Measurements from ENCODE around the gene UGGT1.
"Not testable (repeated sequence)": the region's sequence is repeated elsewhere in the genome, so short reads cannot be mapped to it uniquely, and the experiment has no call there.

Gene UGGT1

DNA sequence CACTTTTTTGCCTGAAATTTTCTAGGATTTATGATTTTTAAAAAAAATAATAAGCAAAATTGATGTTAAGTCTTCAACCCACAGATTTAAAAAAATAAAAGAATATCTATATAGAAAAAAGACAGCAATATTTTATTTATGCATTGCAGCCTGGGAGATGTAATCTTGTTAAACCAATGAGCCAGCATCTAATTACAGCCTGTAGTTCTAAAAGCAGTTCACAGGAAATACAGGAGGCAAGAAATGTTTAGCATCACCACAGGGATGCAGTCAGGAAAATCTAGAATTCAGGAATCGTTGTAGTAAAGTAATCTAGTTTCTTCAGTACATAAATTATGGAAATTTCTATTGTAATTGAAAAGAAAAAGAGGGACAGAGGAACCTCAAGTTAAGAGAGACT is 17.2 kb downstream of the UGGT1 start:
- no peak for DNase-seq

DNA sequence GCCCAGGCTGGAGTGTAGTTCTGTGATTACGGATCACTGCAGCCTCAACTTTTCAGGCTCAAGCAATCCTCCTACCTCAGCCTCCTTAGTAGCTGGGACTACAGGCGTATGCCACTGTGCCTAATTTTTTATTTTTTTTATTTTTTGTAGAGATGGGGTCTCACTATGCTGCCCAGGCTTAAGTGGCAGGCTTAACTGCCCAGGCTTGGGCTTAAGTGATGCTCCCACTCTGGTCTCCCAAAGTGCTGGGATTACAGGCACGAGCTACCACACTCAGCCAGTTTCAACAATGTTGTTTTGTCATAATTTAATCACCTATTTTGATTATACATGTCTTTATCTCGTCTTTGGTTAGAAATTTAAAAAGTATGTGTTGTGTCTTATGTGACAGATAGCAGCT is 18.2 kb downstream of the UGGT1 start:
- DNase-seq = no peak

DNA sequence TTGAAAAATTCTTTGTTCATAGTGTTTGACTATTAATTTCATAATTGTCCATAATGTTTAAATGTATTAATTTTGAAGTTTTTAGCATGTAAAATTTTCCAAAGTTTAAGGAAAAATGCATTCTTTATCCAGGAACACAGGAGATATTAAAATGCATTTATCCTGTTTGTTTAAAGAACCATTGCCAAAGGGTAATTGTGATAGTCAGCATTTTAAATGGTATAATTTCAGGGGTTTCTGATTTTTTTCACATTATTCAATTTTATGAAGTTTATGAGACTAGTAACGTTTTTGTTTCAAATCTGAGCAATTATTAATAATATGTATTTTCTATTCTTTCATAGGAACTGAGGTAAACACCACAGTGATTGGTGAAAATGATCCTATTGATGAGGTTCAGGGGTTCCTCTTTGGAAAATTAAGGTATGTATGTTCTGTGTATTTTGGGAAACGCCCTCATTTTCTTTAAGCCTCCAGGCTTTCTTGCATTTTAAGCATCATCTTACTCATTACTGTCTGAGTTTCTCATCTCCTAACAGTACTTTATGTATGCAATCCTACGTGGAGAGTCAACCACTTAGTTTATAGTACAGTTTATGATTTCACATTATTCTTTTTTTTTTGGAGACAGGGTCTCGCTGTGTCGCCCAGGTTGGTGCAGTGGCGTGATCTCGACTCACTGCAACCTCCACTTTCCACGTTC is 25.1 kb downstream of the UGGT1 start:
- DNase-seq = no peak

DNA sequence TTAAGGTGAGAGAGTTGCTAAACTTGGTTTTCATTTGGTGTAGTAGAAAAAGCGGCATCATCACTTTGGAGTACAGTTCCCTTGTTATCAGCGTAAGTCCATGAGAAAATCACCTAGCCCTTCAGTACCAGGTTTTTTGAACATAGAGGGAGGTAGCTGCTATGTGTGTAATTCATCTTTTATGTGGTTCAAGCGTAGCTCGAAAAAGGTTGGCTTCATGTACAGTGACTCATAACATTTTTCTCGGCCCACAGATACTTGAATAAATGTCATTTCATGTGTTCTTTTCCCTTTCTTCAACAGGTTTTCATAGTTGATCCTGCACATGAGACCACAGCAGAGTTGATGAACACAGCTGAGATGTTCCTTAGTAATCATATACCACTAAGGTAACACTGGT is 43.6 kb downstream of the UGGT1 start:
- no peak for DNase-seq

DNA sequence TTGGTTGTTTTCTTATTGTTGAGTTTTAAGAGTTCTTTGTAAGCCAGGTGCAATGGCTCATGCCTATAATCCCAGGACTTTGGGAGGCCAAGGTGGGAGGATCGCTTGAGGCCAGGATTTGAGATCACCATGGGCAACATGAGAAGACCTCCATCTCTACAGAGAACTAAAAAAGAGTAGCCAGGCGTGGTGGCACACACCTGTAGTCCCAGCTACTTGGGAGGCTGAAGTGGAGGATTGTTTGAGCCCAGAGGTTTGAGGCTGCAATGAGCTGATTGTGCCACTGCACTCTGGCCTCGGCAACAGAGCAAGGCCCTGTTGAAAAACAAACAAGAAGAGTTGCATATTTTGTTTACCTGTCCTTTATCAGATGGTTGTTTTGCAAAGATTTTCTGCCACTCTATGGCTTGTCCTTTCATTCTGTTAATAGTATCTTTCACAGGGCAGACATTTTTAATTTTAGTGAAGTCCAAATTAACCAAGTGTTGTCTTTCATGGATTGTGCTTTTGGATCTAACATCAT is 46.2 kb downstream of the UGGT1 start:
- no peak for DNase-seq

DNA sequence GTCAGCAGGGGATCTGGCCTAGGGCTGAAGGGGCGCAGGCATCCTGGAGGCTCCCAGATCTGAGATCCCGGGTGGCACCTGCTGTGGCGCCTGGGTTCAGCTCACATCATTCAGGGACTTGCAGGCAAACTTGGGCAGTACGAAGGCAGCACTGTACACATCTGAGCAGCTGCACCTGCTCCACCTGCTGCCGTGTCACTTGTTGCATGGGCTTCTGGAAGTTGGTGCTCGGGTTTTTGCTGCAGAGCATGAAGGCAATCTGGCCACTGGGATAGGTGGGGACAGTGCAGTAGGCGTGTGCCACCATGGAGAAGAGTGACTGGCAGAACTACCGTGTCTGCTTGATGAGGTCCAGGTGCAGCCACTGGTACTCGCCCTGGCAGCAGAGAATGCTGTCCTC is 48.6 kb downstream of the UGGT1 start:
- DNase-seq = no peak

DNA sequence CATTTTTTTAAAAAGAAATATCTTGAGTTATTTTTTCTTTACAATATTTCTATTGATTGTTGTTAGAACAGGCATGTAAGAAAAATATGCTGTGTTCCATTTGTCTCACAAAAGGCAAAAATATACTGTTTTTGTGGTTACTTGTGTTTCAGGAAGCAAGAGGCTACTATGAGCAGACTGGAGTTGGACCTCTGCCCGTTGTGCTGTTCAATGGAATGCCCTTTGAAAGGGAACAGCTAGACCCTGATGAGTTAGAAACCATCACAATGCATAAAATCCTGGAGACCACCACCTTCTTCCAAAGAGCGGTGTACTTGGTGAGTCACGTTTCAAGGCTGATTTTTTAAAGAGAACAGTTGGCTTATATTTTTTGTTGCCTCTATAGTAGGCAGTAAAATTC is 54.7 kb downstream of the UGGT1 start:
- DNase-seq = no peak

DNA sequence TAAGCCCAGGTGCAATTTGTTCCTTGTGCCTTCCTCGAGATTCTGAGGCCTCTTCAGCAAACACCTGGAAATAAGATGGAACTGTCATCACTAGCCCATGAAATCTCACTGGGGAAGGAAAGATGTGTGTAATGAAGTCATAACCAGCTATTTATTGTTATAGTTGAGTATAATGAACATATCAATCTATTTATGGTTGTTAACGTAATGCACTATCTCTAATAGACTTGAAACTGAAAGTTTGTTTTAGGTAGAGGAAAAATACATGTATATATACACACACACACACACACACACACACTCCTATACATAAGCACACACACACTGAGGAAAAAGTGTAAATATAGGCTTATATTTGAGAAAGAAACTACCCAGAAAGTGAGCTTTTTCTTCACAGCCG is 62.8 kb downstream of the UGGT1 start:
- DNase-seq = no peak

DNA sequence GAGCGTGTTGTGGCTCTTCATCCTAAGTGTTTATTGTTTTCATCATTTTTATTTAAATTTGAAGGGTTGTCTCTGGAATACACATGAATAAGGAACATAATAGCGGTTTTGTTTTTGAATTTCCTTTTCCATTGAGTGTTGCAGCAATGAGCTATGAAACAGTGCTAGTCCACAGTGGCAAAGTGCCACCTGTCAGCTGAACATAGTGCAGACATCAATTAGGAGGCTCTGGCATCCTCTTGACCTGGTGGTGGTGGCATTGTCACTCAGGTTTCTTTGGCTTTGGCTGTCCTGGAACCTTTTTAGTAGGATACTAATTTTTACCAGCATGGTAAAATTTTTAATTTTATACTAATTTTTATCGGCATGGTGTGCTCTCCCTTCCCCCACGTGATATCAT is 63.2 kb downstream of the UGGT1 start:
- no peak for DNase-seq

DNA sequence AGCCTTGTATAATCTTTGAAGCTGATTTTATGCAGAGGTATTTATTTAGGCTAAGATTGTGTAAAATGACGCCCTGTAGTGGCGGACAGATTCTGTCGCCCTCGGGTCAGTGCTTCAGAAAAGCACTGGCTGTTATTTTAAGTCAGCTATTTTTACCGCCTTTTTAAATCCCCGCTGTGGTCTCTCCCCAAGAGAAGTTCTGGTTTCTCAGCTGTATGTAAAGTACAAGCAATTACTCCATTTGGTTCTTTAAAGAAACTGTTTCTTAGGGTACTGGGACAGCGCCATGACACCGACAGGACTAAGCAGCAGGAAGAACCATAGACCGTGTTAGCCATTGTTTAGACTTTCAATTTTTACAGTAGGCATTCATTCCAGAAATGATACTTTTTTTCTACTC is 65.0 kb downstream of the UGGT1 start:
- DNase-seq = no peak

DNA sequence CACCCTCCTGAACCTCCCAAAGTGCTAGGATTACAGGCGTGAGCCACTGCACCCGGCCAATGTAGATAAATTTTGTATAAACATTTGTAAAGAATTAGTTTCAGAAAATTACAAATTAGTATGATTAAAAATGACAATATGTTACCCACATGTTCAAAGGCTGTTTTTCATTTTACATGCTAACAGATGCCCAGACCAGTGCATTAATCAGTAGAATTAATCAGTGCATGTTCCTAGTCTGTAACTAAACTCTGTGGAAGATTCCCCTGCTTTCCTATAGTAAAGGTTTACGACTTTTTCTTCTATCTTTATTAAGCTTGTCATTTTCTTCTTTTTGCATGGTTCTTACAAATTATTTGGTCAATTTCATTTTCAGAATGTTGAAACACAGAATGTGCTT is 65.8 kb downstream of the UGGT1 start:
- DNase-seq = no peak

DNA sequence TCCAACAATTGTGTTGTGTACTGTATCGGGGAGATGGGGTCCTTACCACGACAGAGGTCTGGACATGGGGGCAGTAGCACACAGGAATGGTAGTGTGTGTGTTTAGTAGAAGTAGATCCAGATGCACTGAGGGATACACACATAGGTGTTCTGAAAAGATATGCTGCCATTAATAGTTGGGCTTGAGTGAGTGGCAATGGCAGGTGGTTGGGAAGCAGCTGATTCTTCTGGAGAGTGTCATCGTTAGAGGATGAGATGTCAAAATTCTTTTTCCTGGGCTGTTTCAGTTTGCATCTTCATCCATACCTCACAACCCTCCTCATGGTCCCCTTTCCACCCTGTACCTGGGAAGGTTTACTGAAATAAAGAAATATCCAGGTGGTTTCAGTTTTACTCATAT is 66.6 kb downstream of the UGGT1 start:
- no peak for DNase-seq

DNA sequence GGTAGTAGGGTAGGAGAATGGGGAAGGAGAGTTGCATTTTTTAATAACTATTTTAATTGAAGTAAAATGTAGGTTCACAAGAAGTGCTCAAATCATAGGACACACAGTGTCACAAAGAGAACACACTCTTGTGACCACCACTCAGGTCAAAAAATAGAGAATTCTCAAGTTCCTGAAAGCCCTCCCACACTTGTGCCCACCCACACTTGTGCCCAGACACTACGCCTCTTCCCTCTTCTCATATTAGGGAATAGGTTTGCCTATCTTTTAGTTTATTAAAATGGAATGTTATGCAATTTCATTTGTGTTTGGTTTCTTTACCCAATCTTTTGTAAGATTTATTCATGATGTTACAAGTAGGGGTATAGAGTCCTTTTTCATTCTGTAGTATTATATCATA is 67.2 kb downstream of the UGGT1 start:
- DNase-seq = no peak

DNA sequence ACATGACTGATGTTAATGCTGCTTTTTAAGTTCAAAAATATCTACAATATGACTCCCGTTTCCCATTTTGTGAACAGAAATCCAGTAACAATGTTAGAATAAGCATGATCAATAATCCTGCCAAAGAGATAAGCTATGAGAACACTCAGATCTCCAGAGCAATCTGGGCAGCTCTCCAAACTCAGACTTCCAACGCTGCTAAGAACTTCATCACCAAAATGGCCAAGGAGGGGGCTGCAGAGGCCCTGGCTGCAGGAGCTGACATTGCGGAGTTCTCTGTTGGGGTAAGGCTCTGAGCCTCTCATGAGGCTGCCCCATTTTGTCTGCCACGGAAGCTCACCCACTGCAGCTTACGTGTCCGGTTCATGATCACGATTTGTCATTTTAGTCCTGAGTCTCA is 68.4 kb downstream of the UGGT1 start:
- DNase-seq = no peak

DNA sequence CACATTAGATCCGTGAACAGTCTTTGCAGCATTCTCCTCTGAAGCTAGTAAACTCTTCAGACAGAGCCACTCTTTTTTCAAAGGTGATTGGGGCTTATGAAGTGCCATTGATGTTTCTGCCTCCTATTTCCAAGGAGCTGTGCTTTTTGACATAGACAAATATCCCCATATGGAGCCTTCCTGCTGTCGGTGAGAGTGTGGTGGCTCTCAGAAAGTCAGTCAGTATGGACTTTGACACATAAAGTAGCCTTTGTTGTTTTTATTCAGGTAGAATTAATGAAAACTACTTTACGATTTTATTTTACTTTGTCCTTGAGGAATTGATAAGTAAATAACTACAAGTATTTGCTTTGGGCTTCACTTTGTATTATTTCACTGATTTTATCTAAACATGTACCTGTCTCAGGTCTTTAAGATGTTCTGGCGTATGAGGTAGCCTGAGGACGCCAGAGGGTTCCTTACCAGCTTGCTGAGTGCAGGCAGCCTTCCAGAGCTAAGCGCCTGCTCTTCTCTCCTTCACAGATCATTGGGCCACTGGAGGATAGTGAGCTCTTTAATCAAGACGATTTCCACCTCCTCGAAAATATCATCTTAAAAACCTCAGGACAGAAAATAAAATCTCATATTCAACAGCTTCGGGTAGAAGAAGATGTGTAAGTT is 69.7 kb downstream of the UGGT1 start:
- DNase-seq = no peak

DNA sequence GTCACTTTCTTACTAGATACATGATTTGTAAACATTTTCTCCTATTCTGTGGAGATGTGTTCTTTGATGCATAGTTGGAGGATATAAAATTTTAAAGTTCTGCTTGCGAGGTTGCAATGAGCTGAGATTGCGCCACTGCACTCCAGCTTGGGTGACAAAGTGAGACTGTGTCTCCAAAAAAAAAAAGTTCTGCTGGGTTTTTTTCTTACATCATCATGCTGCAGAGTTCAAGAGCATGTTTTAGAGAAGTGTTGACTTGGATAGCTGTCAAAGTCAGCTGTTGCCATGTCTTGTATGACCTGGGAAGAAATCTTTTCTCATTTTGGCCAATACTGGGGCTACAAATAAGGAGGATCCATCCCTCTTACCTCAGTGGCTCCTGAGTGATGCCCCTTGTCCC is 71.3 kb downstream of the UGGT1 start:
- no peak for DNase-seq

DNA sequence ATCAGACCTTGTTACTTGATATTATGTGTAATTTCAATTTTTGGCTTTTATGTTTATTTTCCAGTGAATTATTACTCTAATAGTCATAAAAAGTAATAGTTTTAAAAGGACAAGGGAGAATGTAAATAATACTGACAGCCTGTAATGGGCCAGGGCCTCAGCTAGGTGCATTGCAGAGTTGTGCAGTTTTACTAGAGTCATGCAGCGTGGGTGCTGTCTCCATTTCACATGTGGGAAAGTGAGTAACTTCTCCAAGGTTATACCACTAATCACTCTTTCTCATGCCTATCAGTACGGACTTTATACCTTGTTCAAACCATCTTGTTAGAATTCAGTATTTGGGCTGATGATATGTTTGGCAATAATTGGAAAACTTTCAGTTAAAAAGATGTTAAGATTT is 73.3 kb downstream of the UGGT1 start:
- DNase-seq = no peak

DNA sequence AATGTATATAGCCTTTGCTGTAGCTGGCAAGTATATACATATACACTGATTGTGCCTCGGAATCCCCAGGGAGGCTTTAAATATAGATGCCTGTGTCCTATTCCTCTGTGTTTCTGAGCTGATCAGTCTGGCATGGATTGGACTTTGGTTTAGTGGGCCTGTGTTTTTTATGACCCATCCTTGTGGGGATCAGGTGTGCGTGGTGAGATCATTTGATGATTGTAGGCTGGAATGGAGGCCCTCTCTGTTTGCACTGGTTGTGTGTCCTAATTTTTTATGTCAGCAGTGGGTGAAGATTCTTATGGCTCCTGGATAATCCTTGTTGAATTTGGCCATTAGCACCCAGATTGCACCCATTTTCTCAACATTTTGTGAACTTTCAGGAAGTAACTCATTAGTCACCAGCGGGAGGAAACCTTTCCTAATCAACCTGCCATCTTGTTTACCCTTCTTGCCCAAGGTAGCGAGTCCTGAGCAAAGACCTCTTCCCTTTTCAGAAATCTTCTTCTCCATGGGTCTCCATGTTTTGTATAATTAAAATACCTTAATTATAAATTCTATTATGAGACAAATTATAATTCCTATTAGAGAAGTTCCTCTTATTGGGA is 75.8 kb downstream of the UGGT1 start:
- DNase-seq = no peak

DNA sequence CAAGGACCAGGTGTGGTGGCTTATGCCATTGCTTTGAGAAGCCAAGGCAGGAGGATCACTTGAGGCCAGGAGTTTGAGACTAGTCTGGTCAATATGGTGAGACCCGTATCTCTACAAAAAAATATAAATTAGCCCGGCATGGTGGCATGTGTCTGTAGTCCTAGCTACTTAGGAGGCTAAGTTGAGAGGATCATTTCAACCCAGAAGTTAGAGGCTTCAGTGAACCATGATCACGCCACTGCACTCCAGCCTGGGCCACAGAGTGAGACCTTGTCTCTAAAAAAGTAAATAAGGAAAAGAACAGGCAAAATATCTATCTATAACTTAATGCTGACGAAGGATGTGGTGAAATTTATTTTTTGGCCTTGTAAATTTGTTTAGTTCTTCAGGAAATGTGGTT is 78.1 kb downstream of the UGGT1 start:
- no peak for DNase-seq

DNA sequence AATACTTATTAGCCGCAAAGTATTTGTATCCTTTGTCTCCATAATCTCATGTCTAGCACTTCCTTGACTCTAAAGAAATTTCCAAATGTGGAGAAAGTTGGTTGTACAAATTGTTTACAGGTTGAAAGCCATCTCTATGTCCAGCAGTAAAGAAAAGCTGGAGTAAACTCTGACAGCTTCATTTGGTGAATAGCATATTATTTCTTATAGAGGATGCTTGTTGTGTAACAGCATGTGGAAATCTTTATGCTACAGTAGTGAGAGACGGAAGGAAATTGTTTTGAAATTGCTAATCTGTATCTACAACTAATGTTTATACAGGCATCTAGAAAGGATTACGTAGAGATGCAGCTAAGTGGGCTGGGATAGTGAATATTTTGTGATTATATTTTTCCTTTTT is 78.5 kb downstream of the UGGT1 start:
- DNase-seq = no peak

DNA sequence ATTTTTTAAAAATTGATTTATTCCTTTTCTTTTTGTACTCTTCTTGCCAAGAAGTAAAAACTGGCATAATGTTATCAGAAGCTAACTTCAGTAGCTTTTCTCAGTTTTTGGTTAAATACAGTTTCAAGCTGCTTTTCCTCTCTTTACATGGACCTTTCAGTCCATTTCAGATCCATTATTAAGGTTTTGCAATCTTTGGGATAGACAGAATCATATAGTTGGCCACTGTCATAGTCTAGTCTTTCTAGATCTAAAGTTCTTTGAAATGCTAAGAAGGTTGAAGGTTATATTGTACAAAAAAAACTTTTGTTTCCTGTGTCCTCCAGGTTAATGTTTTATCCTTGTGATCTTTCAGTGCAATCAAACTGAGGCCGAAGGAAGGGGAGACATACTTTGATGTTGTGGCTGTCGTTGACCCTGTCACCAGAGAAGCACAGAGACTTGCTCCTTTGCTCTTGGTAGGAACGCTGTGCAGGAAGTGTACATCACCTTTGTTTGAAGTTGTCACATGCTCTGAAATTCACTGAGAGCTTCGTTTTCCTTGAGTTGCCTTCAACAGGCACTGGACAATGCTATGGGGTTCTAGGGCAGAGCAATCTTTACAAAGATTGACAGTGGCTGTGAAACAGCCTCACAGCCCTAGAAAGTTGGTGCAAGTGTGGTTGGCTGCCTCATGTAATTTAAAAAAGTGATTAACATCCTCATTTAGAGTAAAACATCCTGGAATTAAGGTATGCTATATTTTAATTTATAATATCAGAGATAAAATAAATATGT is 79.1 kb downstream of the UGGT1 start:
- DNase-seq = no peak

DNA sequence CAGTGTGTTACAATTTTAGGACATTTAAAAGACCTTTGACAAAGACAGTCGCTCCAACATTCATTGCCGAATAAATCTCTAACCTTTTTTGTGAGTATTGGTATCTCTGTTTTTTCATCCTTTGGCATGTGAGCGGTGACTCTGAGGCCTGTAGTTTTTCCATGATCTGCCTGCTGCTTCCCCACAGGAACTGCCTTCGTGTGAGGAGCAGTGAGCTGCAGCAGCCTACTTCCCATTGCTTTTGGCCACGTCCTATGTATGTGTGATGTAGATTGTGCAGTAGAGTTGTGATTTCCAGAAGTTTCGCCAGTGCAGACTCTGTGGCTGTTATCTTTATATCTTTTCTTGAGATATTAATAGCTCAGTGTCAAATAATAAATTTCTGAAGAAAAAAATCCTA is 79.8 kb downstream of the UGGT1 start:
- DNase-seq = no peak

DNA sequence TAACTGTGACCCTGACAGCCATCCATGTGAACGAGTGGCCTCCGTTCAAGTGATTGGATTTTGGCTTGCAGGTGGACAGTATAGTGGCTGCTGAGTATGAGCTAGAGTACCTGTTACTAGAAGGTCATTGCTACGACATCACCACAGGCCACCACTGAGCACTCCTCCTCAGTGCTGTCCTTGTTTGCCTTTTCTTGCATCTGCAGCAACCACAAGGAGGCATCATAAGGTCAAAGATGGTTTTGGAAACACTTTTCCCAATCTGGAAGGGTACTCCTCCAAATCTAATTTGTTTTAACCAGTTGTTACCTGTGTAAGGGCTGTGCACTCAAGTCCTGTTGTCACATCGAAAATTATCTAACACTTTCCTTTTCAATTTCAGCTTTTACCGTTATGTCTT is 81.2 kb downstream of the UGGT1 start:
- DNase-seq = no peak

DNA sequence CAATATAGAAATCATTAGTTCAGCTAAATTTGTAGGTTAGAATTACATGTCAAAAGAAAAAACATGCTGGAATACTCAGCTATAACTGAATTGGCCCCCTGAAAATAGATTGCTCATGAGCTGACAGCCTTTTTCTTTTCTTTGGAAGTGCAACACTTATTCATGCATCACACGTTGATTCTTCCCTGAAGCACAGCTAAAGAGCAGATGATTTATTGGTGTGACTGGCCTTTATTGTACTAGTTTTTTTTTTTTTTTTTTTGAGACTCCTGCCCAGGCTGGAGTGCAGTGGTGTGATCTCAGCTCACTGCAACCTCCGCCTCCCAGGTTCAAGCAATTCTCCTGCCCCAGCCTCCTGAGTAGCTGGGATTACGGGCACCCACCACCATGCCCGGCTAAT is 83.1 kb downstream of the UGGT1 start:
- DNase-seq = not testable (repeated sequence)

Measured in activated CD8-positive, alpha-beta memory T cell treated with anti-CD3 and anti-CD28 coated beads, Interleukin-2, amount 50 U/mL, for 48 hours (primary cell).